HG02884 (cell line): Measurements from ENCODE around the gene GRID1.
"Not testable (repeated sequence)": the region's sequence is repeated elsewhere in the genome, so short reads cannot be mapped to it uniquely, and the experiment has no call there.

Experiments
- ATAC-seq: cut with Tn5 transposase; IDR thresholded peaks from one replicate; pipeline ENCODE4 v1.9.1; 2021; ENCODE audit warnings: mild to moderate bottlenecking, moderate library complexity; ENCODE audit not compliant: unreplicated experiment

GRID1 gene

GRCh38 chr10:85978566-85979358 is 387.8 kb downstream of the GRID1 start:
- ATAC-seq: no peak

- no peak for ATAC-seq
Observed at GRCh38 chr10:85977642-85978041, 389.0 kb downstream of the GRID1 start.

GRCh38 chr10:85976267-85976793 is 390.3 kb downstream of the GRID1 start:
- ATAC-seq: no peak

- no peak for ATAC-seq
Observed at GRCh38 chr10:85971494-85971893, 395.1 kb downstream of the GRID1 start.

GRCh38 chr10:85967594-85967993 is 399.0 kb downstream of the GRID1 start:
- peak; percentile 72 for ATAC-seq

- no peak for ATAC-seq
Observed at GRCh38 chr10:85961479-85962067, 405.0 kb downstream of the GRID1 start.

GRCh38 chr10:85961073-85961472 is 405.5 kb downstream of the GRID1 start:
- no peak for ATAC-seq

GRCh38 chr10:85959239-85959638 is 407.4 kb downstream of the GRID1 start:
- ATAC-seq: no peak

GRCh38 chr10:85950921-85951320 is 415.7 kb downstream of the GRID1 start:
- no peak for ATAC-seq

- peak; percentile 86 for ATAC-seq
Observed at GRCh38 chr10:85946713-85947326, 419.8 kb downstream of the GRID1 start.

- ATAC-seq: no peak
Observed at GRCh38 chr10:85936161-85936560, 430.4 kb downstream of the GRID1 start.

- ATAC-seq: no peak
Observed at GRCh38 chr10:85934586-85934985, 432.0 kb downstream of the GRID1 start.

GRCh38 chr10:85929993-85930392 is 436.6 kb downstream of the GRID1 start:
- not testable (repeated sequence) for ATAC-seq

GRCh38 chr10:85927952-85928665 is 438.5 kb downstream of the GRID1 start:
- ATAC-seq: no peak

- no peak for ATAC-seq
Observed at GRCh38 chr10:85926986-85927385, 439.6 kb downstream of the GRID1 start.

GRCh38 chr10:85926136-85926535 is 440.5 kb downstream of the GRID1 start:
- ATAC-seq: no peak

- no peak for ATAC-seq
Observed at GRCh38 chr10:85925201-85925750, 441.3 kb downstream of the GRID1 start.

- no peak for ATAC-seq
Observed at GRCh38 chr10:85924382-85925102, 442.1 kb downstream of the GRID1 start.

GRCh38 chr10:85922356-85923129 is 444.1 kb downstream of the GRID1 start:
- ATAC-seq: no peak
